B cell (primary cell): Measurements from ENCODE around the gene COL11A1. TPM values are rescaled to one million over a fixed set of nuclear protein-coding genes. Genes with fewer than 3 reads are reported as not detected.
"Not testable (repeated sequence)": the region's sequence is repeated elsewhere in the genome, so short reads cannot be mapped to it uniquely, and the experiment has no call there.

Experiments
- ATAC-seq: fragments of 200-7000 bp; cut with Tn5 transposase; one replicate; pipeline ENCODE4 v1.10.0; 2021; ENCODE audit warnings: low read depth, mild to moderate bottlenecking, moderate number of reproducible peaks, moderate library complexity
- CTCF ChIA-PET: fragments of 350-600 bp; sonication (Branson Sonifier 250); formaldehyde crosslinking; loops from one replicate; lab custom pipeline; 2021; ENCODE audit warnings: antibody characterized with exemption, inconsistent platforms; lab: Charles Lee
- POLR2A ChIA-PET: fragments of 350-600 bp; sonication (Branson Sonifier 250); formaldehyde crosslinking; loops from one replicate; lab custom pipeline; 2021; ENCODE audit warnings: antibody characterized with exemption; lab: Charles Lee
- DNase-seq: peaks from one replicate; pipeline ENCODE4 v3.0.0; 2013
- H2AFZ ChIP-seq: 2 replicates; pipeline ENCODE4 v1.6.1; 2012; ENCODE audit warnings: mild to moderate bottlenecking, low read depth, low read length; ENCODE audit not compliant: insufficient read depth, poor library complexity, severe bottlenecking
- H3K27ac ChIP-seq, 2 donors: 1 replicate in 1 of 2; 2 replicates in 1 of 2; pipeline ENCODE4 v1.5.1; 2012 to 2013; ENCODE audit warnings: low read length in 2 of 2, mild to moderate bottlenecking in 2 of 2, moderate library complexity in 1 of 2
- H3K27me3 ChIP-seq, 4 experiments: fragments of 200-600 bp in 1 of 4; sonication (generic) in 1 of 4; replicated peaks in 1 of 4; 1 replicate in 2 of 4; 2 replicates in 2 of 4; pipeline versions ENCODE4 v1.6.1 to v1.7.0; 2013 to 2016; ENCODE audit warnings: low read length in 3 of 4, mild to moderate bottlenecking in 2 of 4, mixed read lengths in 1 of 4, moderate library complexity in 1 of 4; ENCODE audit not compliant: insufficient read depth in 4 of 4, control insufficient read depth in 3 of 4; ENCODE audit errors: control extremely low read depth in 1 of 4
- H3K36me3 ChIP-seq, 2 experiments: replicated peaks in 1 of 2; 1 replicate in 1 of 2; 2 replicates in 1 of 2; pipeline versions ENCODE4 v1.6.1 to v1.7.1; 2013; ENCODE audit warnings: low read length in 1 of 2; ENCODE audit not compliant: insufficient read depth in 2 of 2, control insufficient read depth in 1 of 2; ENCODE audit errors: control extremely low read depth in 1 of 2, extremely low read depth in 1 of 2
- H3K4me1 ChIP-seq, 2 donors: fragments of 200-600 bp in 1 of 2; sonication (generic) in 1 of 2; 1 replicate in 1 of 2; 2 replicates in 1 of 2; pipeline versions ENCODE4 v1.5.1 to v1.6.1; 2013 to 2017; ENCODE audit warnings: low read length in 2 of 2; ENCODE audit not compliant: control insufficient read depth in 2 of 2, insufficient read depth in 2 of 2
- H3K4me2 ChIP-seq: replicated peaks from 2 replicates; pipeline ENCODE3; 2012; ENCODE audit warnings: mild to moderate bottlenecking, low read depth, low read length; ENCODE audit not compliant: poor library complexity, severe bottlenecking
- H3K4me3 ChIP-seq, 5 experiments: fragments of 200-600 bp in 1 of 5; sonication (generic) in 1 of 5; 1 replicate in 3 of 5; 2 replicates in 2 of 5; pipeline versions ENCODE4 v1.5.1 to v1.7.0; 2011 to 2016; ENCODE audit warnings: low read length in 4 of 5, mild to moderate bottlenecking in 4 of 5, low read depth in 2 of 5, control low read depth in 1 of 5, moderate library complexity in 1 of 5; ENCODE audit not compliant: insufficient read depth in 1 of 5; ENCODE audit errors: control extremely low read depth in 1 of 5, extremely low read depth in 1 of 5
- H3K79me2 ChIP-seq: fragments of 200-600 bp; sonication (generic); one replicate; pipeline ENCODE4 v1.6.0; 2016; ENCODE audit warnings: low read length; ENCODE audit not compliant: control insufficient read depth, insufficient read depth
- H3K9ac ChIP-seq: fragments of 200-600 bp; sonication (generic); 2 replicates; pipeline ENCODE4 v1.6.1; 2017; ENCODE audit warnings: mild to moderate bottlenecking, low read length, moderate library complexity
- H3K9me3 ChIP-seq, 3 donors: one replicate each; pipeline versions ENCODE4 v1.6.1 to v1.7.1; 2013; ENCODE audit warnings: low read length in 2 of 3; ENCODE audit not compliant: control insufficient read depth in 2 of 3, insufficient read depth in 1 of 3; ENCODE audit errors: control extremely low read depth in 1 of 3
- H4K20me1 ChIP-seq: 2 replicates; pipeline ENCODE4 v1.6.0; 2012; ENCODE audit warnings: mild to moderate bottlenecking, low read length; ENCODE audit not compliant: insufficient read depth, control insufficient read depth, poor library complexity, severe bottlenecking
- H3K27ac Mint-ChIP-seq: one replicate; pipeline ENCODE4 v1.8.0; 2021; ENCODE audit warnings: mixed read lengths
- H3K27me3 Mint-ChIP-seq: one replicate; pipeline ENCODE4 v1.8.0; 2021; ENCODE audit warnings: mixed read lengths
- H3K4me1 Mint-ChIP-seq: one replicate; pipeline ENCODE4 v1.8.0; 2021; ENCODE audit warnings: mixed read lengths
- H3K4me3 Mint-ChIP-seq: one replicate; pipeline ENCODE4 v1.8.0; 2021; ENCODE audit warnings: mixed read lengths
- H3K9me3 Mint-ChIP-seq: one replicate; pipeline ENCODE4 v1.8.0; 2022; ENCODE audit warnings: mixed read lengths; ENCODE audit not compliant: insufficient read depth
- CTCF ChIP-seq: fragments of 200-600 bp; IDR thresholded peaks from one replicate; pipeline ENCODE4 v1.8.0; 2022; ENCODE audit warnings: antibody characterized with exemption, mild to moderate bottlenecking
- EZH2 ChIP-seq: IDR thresholded peaks from 2 replicates; pipeline ENCODE4 v1.6.1; 2012; ENCODE audit warnings: borderline replicate concordance, low read depth, mild to moderate bottlenecking, moderate library complexity, low read length; ENCODE audit not compliant: insufficient read depth, poor library complexity, severe bottlenecking
- WGBS: methylation state at CpG from one replicate; pipeline ENCODE4 v1.1.5; 2013; ENCODE audit warnings: missing lambda C conversion rate; ENCODE audit not compliant: insufficient coverage; 5-methylcytosine and 5-hydroxymethylcytosine counted together
- intact Hi-C: fragments of 100-400 bp; cut with micrococcal nuclease; formaldehyde crosslinking; loops from one replicate; pipeline ENCODE4 v1.10.0; 2022
- polyA plus RNA-seq: library from polyadenylated mRNA; depleted of rRNA; stranded (reverse); fragments of >200 nt; gene quantifications from 2 replicates; pipeline ENCODE4 v1.2.3, GENCODE V29; 2012
- total RNA-seq, 2 donors: library from RNA; stranded (reverse); fragments of 120-200 nt in 1 of 2; gene quantifications; 1 replicate in 1 of 2; 2 replicates in 1 of 2; pipeline versions ENCODE4 v1.2.3 to v1.2.4, GENCODE V29; 2013 to 2022

The COL11A1 gene
- total and polyA plus RNA-seq, 2 donors (not counting 1 experiment from before 2014, with no cell fraction given): not detected

DNA sequence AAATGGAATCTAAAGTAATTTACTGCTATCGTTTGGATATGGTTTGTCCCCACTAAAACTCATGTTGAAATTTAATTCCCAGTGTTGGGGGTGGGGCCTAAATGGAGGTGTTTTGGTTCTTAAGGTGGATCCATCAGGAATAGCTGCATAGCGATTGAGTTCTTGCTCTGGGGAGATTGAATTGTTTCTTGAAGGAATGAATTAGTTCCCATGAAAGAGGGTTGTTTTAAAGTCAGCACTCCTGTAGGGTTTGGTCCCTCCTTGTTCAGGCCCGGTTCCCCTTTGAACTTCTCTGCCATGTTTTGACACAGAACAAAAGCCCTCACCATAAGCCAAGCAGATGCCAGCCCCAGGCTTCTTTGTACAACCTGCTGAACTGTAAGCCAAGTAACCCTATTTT, 170.9 kb downstream of the COL11A1 start:
- H3K27ac Mint-ChIP-seq: no peak overlapping the region
- Histone ChIP-seq H3K27me3 (no peaks in the 10 kb centered on the region), H3K4me3 (no peak overlapping the region), H3K36me3 (no peaks in the 10 kb centered on the region), H4K20me1 (no peaks in the 10 kb centered on the region), H3K27ac (no peak overlapping the region), H3K4me1 (no peaks in the 10 kb centered on the region), H3K4me2 (no peak overlapping the region), H3K9me3 (no peaks in the 10 kb centered on the region), H3K79me2 (no peaks in the 10 kb centered on the region), H3K9ac (no peak overlapping the region), H2AFZ (no peak overlapping the region)
- no peaks in the 10 kb centered on the region for H3K9me3 Mint-ChIP-seq
- ChIA-PET POLR2A (no interaction called here), CTCF (no interaction called here)
- DNase-seq (no peak), ATAC-seq (no peak)
- TF ChIP-seq EZH2 (no peak), CTCF (no peak)
- no peak overlapping the region for H3K4me3 Mint-ChIP-seq
- no peaks in the 10 kb centered on the region for H3K4me1 Mint-ChIP-seq
- intact Hi-C loops: no loop called here
- no peaks in the 10 kb centered on the region for H3K27me3 Mint-ChIP-seq
- 100% methylated on average over 1 of the region's 3 CpGs for WGBS

- H2AFZ ChIP-seq, H3K27ac ChIP-seq, H3K4me1 ChIP-seq, H3K36me3 ChIP-seq, ATAC-seq, H3K4me3 ChIP-seq, CTCF ChIA-PET, H3K27me3 Mint-ChIP-seq, H3K9me3 ChIP-seq, intact Hi-C loops, H3K9ac ChIP-seq, H3K27me3 ChIP-seq, H3K4me1 Mint-ChIP-seq, H3K4me2 ChIP-seq, H3K4me3 Mint-ChIP-seq, H3K9me3 Mint-ChIP-seq, POLR2A ChIA-PET, DNase-seq, H4K20me1 ChIP-seq, H3K27ac Mint-ChIP-seq, H3K79me2 ChIP-seq: not testable (repeated sequence)
- 50% methylated on average over 1 of the region's 9 CpGs for WGBS
Measured at GRCh38 chr1:102933362-102933761, 175.0 kb downstream of the COL11A1 start.
